Measurements from ENCODE around the gene EARS2. TPM values are rescaled to one million over a fixed set of nuclear protein-coding genes. Genes with fewer than 3 reads are reported as not detected.

The EARS2 gene
- polyA plus RNA-seq: 22.2 and 45.7 TPM in 2 replicates
- 39.9 and 47.2 TPM in 2 replicates for polyA minus RNA-seq

DNA sequence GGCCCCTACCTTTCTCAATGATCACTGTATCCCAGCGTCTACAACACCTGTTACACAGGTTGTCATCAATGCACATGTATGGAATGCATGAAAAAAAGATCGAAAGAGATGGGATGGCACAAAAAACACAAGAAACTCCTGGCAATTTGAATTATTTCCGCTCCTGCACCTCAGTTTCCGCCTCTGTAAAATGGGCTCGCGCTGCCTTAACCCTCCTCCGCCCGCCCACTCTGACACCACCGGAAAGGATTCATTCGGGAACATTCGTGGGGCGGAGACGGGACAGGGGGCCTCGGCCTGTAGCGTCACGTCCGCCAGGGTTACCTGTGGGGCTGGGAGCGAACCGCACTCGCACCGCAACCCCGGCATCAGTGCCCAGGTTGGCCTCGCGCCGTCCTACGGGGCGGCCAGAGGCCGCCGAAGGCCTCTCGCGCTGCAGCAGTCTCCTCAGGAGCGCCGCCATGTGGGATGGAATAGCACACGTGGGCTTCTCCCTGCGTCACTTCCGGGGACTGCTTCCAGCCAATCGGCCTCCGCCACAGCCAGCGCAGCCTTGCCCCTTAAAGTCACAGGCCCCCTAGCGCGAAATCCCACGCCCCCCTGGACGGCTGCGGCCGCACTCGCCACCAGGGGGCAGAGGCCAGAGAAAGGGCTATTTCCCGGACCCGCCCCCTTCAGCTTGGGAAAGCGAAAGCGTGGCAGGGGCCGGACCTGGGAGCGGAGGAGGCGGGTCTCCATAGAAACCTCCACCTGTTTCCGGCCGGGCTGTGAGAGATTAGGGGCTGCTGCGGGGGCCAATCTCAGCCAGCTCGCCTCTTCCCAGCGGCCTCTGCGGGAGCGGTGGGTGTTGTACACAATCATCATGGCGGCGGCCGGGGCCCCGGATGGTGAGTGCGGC, at the start of gene EARS2, which contains the start of gene UBFD1:
TSS of gene EARS2 (minus strand) at position 470 of the 898 bp plus-strand sequence. CDS start at position 463, 7 bp downstream.
TSS of gene UBFD1 (plus strand) at position 847 of the 898 bp plus-strand sequence. CDS start at position 863, 16 bp downstream.
- peak; percentile 61 for TF ChIP-seq POLR2AphosphoS5 (IDR thresholded peaks at IDR 0.05)
- TF ChIP-seq, protein P1, sequence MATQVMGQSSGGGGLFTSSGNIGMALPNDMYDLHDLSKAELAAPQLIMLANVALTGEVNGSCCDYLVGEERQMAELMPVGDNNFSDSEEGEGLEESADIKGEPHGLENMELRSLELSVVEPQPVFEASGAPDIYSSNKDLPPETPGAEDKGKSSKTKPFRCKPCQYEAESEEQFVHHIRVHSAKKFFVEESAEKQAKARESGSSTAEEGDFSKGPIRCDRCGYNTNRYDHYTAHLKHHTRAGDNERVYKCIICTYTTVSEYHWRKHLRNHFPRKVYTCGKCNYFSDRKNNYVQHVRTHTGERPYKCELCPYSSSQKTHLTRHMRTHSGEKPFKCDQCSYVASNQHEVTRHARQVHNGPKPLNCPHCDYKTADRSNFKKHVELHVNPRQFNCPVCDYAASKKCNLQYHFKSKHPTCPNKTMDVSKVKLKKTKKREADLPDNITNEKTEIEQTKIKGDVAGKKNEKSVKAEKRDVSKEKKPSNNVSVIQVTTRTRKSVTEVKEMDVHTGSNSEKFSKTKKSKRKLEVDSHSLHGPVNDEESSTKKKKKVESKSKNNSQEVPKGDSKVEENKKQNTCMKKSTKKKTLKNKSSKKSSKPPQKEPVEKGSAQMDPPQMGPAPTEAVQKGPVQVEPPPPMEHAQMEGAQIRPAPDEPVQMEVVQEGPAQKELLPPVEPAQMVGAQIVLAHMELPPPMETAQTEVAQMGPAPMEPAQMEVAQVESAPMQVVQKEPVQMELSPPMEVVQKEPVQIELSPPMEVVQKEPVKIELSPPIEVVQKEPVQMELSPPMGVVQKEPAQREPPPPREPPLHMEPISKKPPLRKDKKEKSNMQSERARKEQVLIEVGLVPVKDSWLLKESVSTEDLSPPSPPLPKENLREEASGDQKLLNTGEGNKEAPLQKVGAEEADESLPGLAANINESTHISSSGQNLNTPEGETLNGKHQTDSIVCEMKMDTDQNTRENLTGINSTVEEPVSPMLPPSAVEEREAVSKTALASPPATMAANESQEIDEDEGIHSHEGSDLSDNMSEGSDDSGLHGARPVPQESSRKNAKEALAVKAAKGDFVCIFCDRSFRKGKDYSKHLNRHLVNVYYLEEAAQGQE (IDR thresholded peaks at IDR 0.05; ENCODE audit: borderline replicate concordance): peak; percentile 13
- peak; percentile 69 for TF ChIP-seq EP300 (conservative IDR thresholded peaks at IDR 0.05; ENCODE audit: poor library complexity, severe bottlenecking)
- no peak for TF ChIP-seq TAF1 (IDR thresholded peaks at IDR 0.05; ENCODE audit: low read depth)
- TF ChIP-seq RAD21 (conservative IDR thresholded peaks at IDR 0.05): peak; percentile 44
- TF ChIP-seq, protein P2, sequence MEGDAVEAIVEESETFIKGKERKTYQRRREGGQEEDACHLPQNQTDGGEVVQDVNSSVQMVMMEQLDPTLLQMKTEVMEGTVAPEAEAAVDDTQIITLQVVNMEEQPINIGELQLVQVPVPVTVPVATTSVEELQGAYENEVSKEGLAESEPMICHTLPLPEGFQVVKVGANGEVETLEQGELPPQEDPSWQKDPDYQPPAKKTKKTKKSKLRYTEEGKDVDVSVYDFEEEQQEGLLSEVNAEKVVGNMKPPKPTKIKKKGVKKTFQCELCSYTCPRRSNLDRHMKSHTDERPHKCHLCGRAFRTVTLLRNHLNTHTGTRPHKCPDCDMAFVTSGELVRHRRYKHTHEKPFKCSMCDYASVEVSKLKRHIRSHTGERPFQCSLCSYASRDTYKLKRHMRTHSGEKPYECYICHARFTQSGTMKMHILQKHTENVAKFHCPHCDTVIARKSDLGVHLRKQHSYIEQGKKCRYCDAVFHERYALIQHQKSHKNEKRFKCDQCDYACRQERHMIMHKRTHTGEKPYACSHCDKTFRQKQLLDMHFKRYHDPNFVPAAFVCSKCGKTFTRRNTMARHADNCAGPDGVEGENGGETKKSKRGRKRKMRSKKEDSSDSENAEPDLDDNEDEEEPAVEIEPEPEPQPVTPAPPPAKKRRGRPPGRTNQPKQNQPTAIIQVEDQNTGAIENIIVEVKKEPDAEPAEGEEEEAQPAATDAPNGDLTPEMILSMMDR (IDR thresholded peaks at IDR 0.05; ENCODE audit: poor library complexity, severe bottlenecking): peak; percentile 95
- TF ChIP-seq SMC3 (conservative IDR thresholded peaks at IDR 0.05; ENCODE audit: poor library complexity): peak; percentile 72
- TF ChIP-seq EZH2 (IDR thresholded peaks at IDR 0.05; ENCODE audit: borderline replicate concordance, insufficient read depth, low read length, poor library complexity, severe bottlenecking): no peak
- TF ChIP-seq MXI1 (conservative IDR thresholded peaks at IDR 0.05; ENCODE audit: poor library complexity, severe bottlenecking): peak; percentile 100
- H3K9ac ChIP-seq (ENCODE audit: low read length): peak within 1 kb of the TSS; percentile 88
- no peaks in the 10 kb centered on the region for H3K36me3 ChIP-seq (ENCODE audit: insufficient read depth, low read length)
- peak within 1 kb of the TSS; percentile 88 for H3K27ac ChIP-seq (ENCODE audit: low read length)
- no peaks in the 10 kb centered on the region for H3F3A ChIP-seq (ENCODE audit: insufficient read depth, low read length, poor library complexity, severe bottlenecking)
- H3K4me3 ChIP-seq (ENCODE audit: low read length): peak within 1 kb of the TSS; percentile 78
- H3K4me2 ChIP-seq (ENCODE audit: low read length): peak within 1 kb of the TSS; percentile 88
- H2AFZ ChIP-seq (ENCODE audit: low read depth, low read length): peak within 1 kb of the TSS; percentile 36
- H4K20me1 ChIP-seq (ENCODE audit: insufficient read depth): no peaks in the 10 kb centered on the region
- no peaks in the 10 kb centered on the region for H3K27me3 ChIP-seq (ENCODE audit: insufficient read depth, low read depth, low read length)
- peaks cover 27% of the 10 kb centered on the region for H3K79me2 ChIP-seq (replicated peaks; ENCODE audit: insufficient read depth, low read length)
- H3K9me3 ChIP-seq (ENCODE audit: low read length): no peaks in the 10 kb centered on the region
- no peaks in the 10 kb centered on the region for H3K9me2 ChIP-seq (ENCODE audit: insufficient read depth, low read length)

- TF ChIP-seq SMC3 (conservative IDR thresholded peaks at IDR 0.05; ENCODE audit: poor library complexity) (no peak), POLR2AphosphoS5 (IDR thresholded peaks at IDR 0.05) (no peak), EP300 (conservative IDR thresholded peaks at IDR 0.05; ENCODE audit: poor library complexity, severe bottlenecking) (no peak), MXI1 (conservative IDR thresholded peaks at IDR 0.05; ENCODE audit: poor library complexity, severe bottlenecking) (no peak), EZH2 (IDR thresholded peaks at IDR 0.05; ENCODE audit: borderline replicate concordance, insufficient read depth, low read length, poor library complexity, severe bottlenecking) (no peak), TAF1 (IDR thresholded peaks at IDR 0.05; ENCODE audit: low read depth) (no peak), RAD21 (conservative IDR thresholded peaks at IDR 0.05) (no peak)
- TF ChIP-seq, protein P1 (IDR thresholded peaks at IDR 0.05; ENCODE audit: borderline replicate concordance): no peak
- TF ChIP-seq, protein P2 (IDR thresholded peaks at IDR 0.05; ENCODE audit: poor library complexity, severe bottlenecking): no peak
- Histone ChIP-seq H3K4me3 (ENCODE audit: low read length) (no peak overlapping the region), H3K27me3 (ENCODE audit: insufficient read depth, low read depth, low read length) (no peaks in the 10 kb centered on the region), H3K9me3 (ENCODE audit: low read length) (no peaks in the 10 kb centered on the region), H3K9ac (ENCODE audit: low read length) (no peak overlapping the region), H3K9me2 (ENCODE audit: insufficient read depth, low read length) (no peaks in the 10 kb centered on the region), H2AFZ (ENCODE audit: low read depth, low read length) (no peak overlapping the region), H4K20me1 (ENCODE audit: insufficient read depth) (no peaks in the 10 kb centered on the region), H3K27ac (ENCODE audit: low read length) (no peak overlapping the region), H3K79me2 (replicated peaks; ENCODE audit: insufficient read depth, low read length) (peaks cover 28% of the 10 kb centered on the region), H3K36me3 (ENCODE audit: insufficient read depth, low read length) (no peaks in the 10 kb centered on the region), H3K4me2 (ENCODE audit: low read length) (no peak overlapping the region), H3F3A (ENCODE audit: insufficient read depth, low read length, poor library complexity, severe bottlenecking) (no peaks in the 10 kb centered on the region)
Observed at GRCh38 chr16:23597003-23597756, 40.0 kb upstream of the EARS2 start.
